K562 (cell line): ENCODE data around the gene CCDC159. TPM values are rescaled to one million over a fixed set of nuclear protein-coding genes. Genes with fewer than 3 reads are reported as not detected.

Experiments
- ARHGAP35 ChIP-seq: fragments of 450-650 bp; IDR thresholded peaks from 2 replicates; pipeline ENCODE4 v1.6.1; 2018; ENCODE audit not compliant: partially characterized antibody
- BCL6 ChIP-seq: fragments of 250-450 bp; sonication (Bioruptor Pico); IDR thresholded peaks from 2 replicates; pipeline ENCODE4 v1.4.0; 2020
- C11orf30 ChIP-seq: fragments of 450-650 bp; IDR thresholded peaks from 2 replicates; pipeline ENCODE4 v1.6.1; 2016; ENCODE audit warnings: low read depth, mild to moderate bottlenecking
- CHD1 ChIP-seq: fragments of 200-600 bp; sonication (generic); IDR thresholded peaks from one replicate; pipeline ENCODE4 v1.6.1; 2012; ENCODE audit warnings: mild to moderate bottlenecking, moderate library complexity, low read length, inconsistent platforms
- EHMT2 ChIP-seq: fragments of 450-650 bp; IDR thresholded peaks from 2 replicates; pipeline ENCODE4 v1.6.1; 2018; ENCODE audit warnings: antibody characterized with exemption
- EWSR1 ChIP-seq: fragments of 450-650 bp; IDR thresholded peaks from 2 replicates; pipeline ENCODE4 v1.6.1; 2018; ENCODE audit warnings: borderline replicate concordance, mild to moderate bottlenecking, low read depth, moderate library complexity; ENCODE audit not compliant: partially characterized antibody
- FOS ChIP-seq: IDR thresholded peaks from 3 replicates; pipeline ENCODE4 v1.6.1; 2011; ENCODE audit not compliant: insufficient read length; ENCODE audit errors: extremely low read depth
- GTF2A2 ChIP-seq: IDR thresholded peaks from 2 replicates; pipeline ENCODE4 v1.6.1; 2016; ENCODE audit warnings: mild to moderate bottlenecking, missing genetic modification characterization, missing compliant biosample characterization
- GTF2E2 ChIP-seq: fragments of 200-800 bp; sonication (Bioruptor generic); IDR thresholded peaks from 2 replicates; pipeline ENCODE4 v1.6.1; 2016; ENCODE audit warnings: missing genetic modification characterization, missing compliant biosample characterization
- LCOR ChIP-seq: sonication (generic); formaldehyde crosslinking; IDR thresholded peaks from 2 replicates; pipeline ENCODE4 v1.8.0; 2022; ENCODE audit warnings: mild to moderate bottlenecking, missing genetic modification reagents
- NCOR1 ChIP-seq: fragments of 450-650 bp; IDR thresholded peaks from 2 replicates; pipeline ENCODE4 v1.6.1; 2016; ENCODE audit warnings: mild to moderate bottlenecking, moderate library complexity
- NR2F6 ChIP-seq: fragments of 450-650 bp; formaldehyde crosslinking; IDR thresholded peaks from 2 replicates; pipeline ENCODE4 v1.4.0; 2020; ENCODE audit warnings: mild to moderate bottlenecking
- RB1 ChIP-seq: fragments of 450-650 bp; IDR thresholded peaks from 2 replicates; pipeline ENCODE4 v1.6.1; 2017; ENCODE audit warnings: low read depth, mild to moderate bottlenecking
- SRSF3 ChIP-seq: fragments of 200-400 bp; formaldehyde crosslinking; IDR thresholded peaks from 2 replicates; pipeline ENCODE4 v1.6.1; 2016; ENCODE audit warnings: mild to moderate bottlenecking, low read length, moderate library complexity; ENCODE audit not compliant: insufficient read depth
- ZBED1 ChIP-seq: IDR thresholded peaks from 2 replicates; pipeline ENCODE4 v1.6.1; 2014
- ZBTB7A ChIP-seq: IDR thresholded peaks from 2 replicates; pipeline ENCODE4 v1.6.1; 2011; ENCODE audit warnings: low read depth, mild to moderate bottlenecking, low read length, moderate library complexity, borderline replicate concordance; ENCODE audit not compliant: control insufficient read depth
- polyA plus RNA-seq, 8 experiments: library from polyadenylated mRNA; depleted of rRNA in 4 of 8; stranded (reverse) in 5 of 8; unstranded in 3 of 8; fragments of >200 nt; fragmentation: Nextera tagmentation in 2 of 8; fragmentation: Illumina TruSeq in 1 of 8; extraction: Ambion mirVana in 2 of 8; extraction: Trizol in 1 of 8; gene quantifications; 2 replicates each; pipeline versions ENCODE4 v1.2.1 to v1.2.3, GENCODE V29; 2011 to 2014; ENCODE audit warnings: inconsistent platforms in 1 of 8, missing spikeins in 1 of 8
- total RNA-seq, 7 experiments: library from RNA; depleted of rRNA in 6 of 7; stranded (reverse); fragments of >200 nt in 6 of 7; fragmentation: Illumina TruSeq in 2 of 7; extraction: Trizol in 2 of 7; gene quantifications; 2 replicates each; pipeline versions ENCODE4 v1.2.1 to v1.2.3, GENCODE V29; 2011 to 2021; ENCODE audit warnings: low replicate concordance in 1 of 7
- TF ChIP-seq, protein P1 (sequence below): fragments of 250-450 bp; sonication (Bioruptor Pico); IDR thresholded peaks from 2 replicates; pipeline ENCODE4 v1.5.0; 2021; ENCODE audit warnings: mild to moderate bottlenecking, borderline replicate concordance
- TF ChIP-seq, protein P2 (sequence below): fragments of 250-450 bp; sonication (Bioruptor Pico); IDR thresholded peaks from 2 replicates; pipeline ENCODE4 v1.8.0; 2021; ENCODE audit warnings: moderate library complexity, mild to moderate bottlenecking, inconsistent platforms
- TF ChIP-seq, protein P3 (sequence below): sonication (generic); formaldehyde crosslinking; IDR thresholded peaks from 2 replicates; pipeline ENCODE4 v1.8.0; 2022; ENCODE audit warnings: missing genetic modification reagents, mild to moderate bottlenecking, borderline replicate concordance
- TF ChIP-seq, protein P4 (sequence below): fragments of 450-650 bp; formaldehyde crosslinking; IDR thresholded peaks from 2 replicates; pipeline ENCODE4 v1.4.0; 2020; ENCODE audit warnings: mild to moderate bottlenecking, moderate library complexity

Gene CCDC159
- total and polyA plus RNA-seq, 9 of the 15 experiments (the other 6 are each of a cell fraction or from before 2014, with no cell fraction given) = 0.68 to 10.1 (median 4.7) TPM

DNA sequence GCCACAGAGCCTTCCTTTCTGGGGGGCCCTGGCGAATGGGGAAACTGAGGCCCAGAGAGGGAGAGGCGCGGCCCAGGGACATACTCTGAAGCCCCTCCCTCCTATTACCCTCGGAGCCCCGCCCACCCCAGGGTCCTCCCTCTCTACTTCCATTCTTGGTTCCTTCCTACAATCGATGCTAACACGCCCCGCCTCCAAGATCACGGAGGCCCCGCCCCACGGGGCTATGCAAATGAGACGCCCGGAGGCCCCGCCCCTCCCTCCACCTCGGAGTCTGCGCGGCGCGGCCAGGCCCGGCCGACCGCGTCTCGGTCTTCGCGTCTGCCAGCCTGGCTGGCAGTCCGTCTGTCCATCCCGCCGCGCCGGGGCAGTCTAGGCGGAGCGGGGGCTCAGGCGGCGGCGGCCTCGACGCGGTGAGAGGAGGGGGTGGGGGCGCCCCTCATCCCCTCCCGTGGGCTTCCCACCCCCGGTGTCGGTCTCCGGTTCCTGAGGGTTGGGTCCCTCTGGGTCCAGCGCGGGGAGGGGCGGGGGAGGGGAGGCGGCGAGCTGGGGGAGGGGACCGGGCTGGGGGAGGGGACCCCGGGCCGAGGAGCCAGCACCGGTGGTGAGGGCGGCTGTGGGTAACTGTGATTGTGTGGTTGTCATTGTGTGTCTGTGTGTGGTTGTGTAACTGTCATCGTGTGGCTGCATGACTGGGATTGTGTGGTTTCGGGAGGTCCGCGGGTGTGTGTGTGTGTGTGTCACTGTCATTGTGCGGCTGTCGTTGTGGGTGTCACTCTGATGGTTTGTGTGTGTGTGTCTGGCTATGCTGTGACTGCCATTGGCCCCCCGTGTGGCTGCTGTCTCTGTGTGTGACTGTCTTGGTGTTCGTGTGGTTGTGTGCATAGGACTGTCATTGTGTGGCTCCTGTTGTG is 9.1 kb downstream of the CCDC159 start, which contains the start of gene PLPPR2 (continued):
- peak; percentile 59 for TF ChIP-seq CHD1
- peak; percentile 63; the same call in 1 of the 2 replicates for TF ChIP-seq RB1
- TF ChIP-seq, protein P1, sequence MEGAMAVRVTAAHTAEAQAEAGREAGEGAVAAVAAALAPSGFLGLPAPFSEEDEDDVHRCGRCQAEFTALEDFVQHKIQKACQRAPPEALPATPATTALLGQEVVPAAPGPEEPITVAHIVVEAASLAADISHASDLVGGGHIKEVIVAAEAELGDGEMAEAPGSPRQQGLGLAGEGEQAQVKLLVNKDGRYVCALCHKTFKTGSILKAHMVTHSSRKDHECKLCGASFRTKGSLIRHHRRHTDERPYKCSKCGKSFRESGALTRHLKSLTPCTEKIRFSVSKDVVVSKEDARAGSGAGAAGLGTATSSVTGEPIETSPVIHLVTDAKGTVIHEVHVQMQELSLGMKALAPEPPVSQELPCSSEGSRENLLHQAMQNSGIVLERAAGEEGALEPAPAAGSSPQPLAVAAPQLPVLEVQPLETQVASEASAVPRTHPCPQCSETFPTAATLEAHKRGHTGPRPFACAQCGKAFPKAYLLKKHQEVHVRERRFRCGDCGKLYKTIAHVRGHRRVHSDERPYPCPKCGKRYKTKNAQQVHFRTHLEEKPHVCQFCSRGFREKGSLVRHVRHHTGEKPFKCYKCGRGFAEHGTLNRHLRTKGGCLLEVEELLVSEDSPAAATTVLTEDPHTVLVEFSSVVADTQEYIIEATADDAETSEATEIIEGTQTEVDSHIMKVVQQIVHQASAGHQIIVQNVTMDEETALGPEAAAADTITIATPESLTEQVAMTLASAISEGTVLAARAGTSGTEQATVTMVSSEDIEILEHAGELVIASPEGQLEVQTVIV (CRISPR knock-in tag) = no peak
- TF ChIP-seq NCOR1 = no peak
- TF ChIP-seq SRSF3 = no peak
- no peak for TF ChIP-seq ZBED1
- no peak for TF ChIP-seq LCOR (CRISPR knock-in tag)
- no peak; the same call in 1 of the 2 replicates for TF ChIP-seq ZBTB7A
- TF ChIP-seq C11orf30 = no peak
- peak; percentile 82 for TF ChIP-seq ARHGAP35
- TF ChIP-seq NR2F6 (CRISPR knock-in tag) = no peak
- TF ChIP-seq, protein P2, sequence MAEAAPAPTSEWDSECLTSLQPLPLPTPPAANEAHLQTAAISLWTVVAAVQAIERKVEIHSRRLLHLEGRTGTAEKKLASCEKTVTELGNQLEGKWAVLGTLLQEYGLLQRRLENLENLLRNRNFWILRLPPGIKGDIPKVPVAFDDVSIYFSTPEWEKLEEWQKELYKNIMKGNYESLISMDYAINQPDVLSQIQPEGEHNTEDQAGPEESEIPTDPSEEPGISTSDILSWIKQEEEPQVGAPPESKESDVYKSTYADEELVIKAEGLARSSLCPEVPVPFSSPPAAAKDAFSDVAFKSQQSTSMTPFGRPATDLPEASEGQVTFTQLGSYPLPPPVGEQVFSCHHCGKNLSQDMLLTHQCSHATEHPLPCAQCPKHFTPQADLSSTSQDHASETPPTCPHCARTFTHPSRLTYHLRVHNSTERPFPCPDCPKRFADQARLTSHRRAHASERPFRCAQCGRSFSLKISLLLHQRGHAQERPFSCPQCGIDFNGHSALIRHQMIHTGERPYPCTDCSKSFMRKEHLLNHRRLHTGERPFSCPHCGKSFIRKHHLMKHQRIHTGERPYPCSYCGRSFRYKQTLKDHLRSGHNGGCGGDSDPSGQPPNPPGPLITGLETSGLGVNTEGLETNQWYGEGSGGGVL (CRISPR knock-in tag) = no peak
- no peak for TF ChIP-seq GTF2A2 (tag)
- TF ChIP-seq EWSR1 = no peak
- TF ChIP-seq, protein P3, sequence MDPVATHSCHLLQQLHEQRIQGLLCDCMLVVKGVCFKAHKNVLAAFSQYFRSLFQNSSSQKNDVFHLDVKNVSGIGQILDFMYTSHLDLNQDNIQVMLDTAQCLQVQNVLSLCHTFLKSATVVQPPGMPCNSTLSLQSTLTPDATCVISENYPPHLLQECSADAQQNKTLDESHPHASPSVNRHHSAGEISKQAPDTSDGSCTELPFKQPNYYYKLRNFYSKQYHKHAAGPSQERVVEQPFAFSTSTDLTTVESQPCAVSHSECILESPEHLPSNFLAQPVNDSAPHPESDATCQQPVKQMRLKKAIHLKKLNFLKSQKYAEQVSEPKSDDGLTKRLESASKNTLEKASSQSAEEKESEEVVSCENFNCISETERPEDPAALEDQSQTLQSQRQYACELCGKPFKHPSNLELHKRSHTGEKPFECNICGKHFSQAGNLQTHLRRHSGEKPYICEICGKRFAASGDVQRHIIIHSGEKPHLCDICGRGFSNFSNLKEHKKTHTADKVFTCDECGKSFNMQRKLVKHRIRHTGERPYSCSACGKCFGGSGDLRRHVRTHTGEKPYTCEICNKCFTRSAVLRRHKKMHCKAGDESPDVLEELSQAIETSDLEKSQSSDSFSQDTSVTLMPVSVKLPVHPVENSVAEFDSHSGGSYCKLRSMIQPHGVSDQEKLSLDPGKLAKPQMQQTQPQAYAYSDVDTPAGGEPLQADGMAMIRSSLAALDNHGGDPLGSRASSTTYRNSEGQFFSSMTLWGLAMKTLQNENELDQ (CRISPR knock-in tag) = no peak
- TF ChIP-seq BCL6 (CRISPR knock-in tag) = no peak
- no peak for TF ChIP-seq GTF2E2 (tag)
- peak; percentile 67 for TF ChIP-seq EHMT2
- no peak for TF ChIP-seq FOS
- TF ChIP-seq, protein P4, sequence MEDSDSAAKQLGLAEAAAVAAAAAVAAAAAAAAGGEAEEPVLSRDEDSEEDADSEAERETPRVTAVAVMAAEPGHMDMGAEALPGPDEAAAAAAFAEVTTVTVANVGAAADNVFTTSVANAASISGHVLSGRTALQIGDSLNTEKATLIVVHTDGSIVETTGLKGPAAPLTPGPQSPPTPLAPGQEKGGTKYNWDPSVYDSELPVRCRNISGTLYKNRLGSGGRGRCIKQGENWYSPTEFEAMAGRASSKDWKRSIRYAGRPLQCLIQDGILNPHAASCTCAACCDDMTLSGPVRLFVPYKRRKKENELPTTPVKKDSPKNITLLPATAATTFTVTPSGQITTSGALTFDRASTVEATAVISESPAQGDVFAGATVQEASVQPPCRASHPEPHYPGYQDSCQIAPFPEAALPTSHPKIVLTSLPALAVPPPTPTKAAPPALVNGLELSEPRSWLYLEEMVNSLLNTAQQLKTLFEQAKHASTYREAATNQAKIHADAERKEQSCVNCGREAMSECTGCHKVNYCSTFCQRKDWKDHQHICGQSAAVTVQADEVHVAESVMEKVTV (CRISPR knock-in tag) = no peak
